Stomach (tissue), 4 donors: ENCODE measurements around the gene TMEM178A.

Source experiments
- EP300 ChIP-seq: sonication (generic); formaldehyde crosslinking; IDR thresholded peaks from one replicate; pipeline ENCODE4 v1.6.1; 2017; ENCODE audit warnings: antibody characterized with exemption
- POLR2A ChIP-seq, 4 donors: fragments of 450-650 bp; IDR thresholded peaks; one replicate each; pipeline ENCODE4 v1.6.1; 2016; ENCODE audit warnings: antibody characterized with exemption in 4 of 4, control low read depth in 2 of 4, mild to moderate bottlenecking in 1 of 4, moderate library complexity in 1 of 4
- TF ChIP-seq, protein P1 (sequence below), 7 experiments: fragments of 450-650 bp in 4 of 7; fragments of 200-600 bp in 3 of 7; sonication (generic) in 3 of 7; IDR thresholded peaks; one replicate each; pipeline ENCODE4 v1.5.1; 2016 to 2019; ENCODE audit warnings: antibody characterized with exemption in 7 of 7, control low read depth in 2 of 7, mild to moderate bottlenecking in 1 of 7

GRCh38 chr2:39646267-39646666 is 19.4 kb upstream of the TMEM178A start:
- TF ChIP-seq, protein P1, sequence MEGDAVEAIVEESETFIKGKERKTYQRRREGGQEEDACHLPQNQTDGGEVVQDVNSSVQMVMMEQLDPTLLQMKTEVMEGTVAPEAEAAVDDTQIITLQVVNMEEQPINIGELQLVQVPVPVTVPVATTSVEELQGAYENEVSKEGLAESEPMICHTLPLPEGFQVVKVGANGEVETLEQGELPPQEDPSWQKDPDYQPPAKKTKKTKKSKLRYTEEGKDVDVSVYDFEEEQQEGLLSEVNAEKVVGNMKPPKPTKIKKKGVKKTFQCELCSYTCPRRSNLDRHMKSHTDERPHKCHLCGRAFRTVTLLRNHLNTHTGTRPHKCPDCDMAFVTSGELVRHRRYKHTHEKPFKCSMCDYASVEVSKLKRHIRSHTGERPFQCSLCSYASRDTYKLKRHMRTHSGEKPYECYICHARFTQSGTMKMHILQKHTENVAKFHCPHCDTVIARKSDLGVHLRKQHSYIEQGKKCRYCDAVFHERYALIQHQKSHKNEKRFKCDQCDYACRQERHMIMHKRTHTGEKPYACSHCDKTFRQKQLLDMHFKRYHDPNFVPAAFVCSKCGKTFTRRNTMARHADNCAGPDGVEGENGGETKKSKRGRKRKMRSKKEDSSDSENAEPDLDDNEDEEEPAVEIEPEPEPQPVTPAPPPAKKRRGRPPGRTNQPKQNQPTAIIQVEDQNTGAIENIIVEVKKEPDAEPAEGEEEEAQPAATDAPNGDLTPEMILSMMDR (IDR thresholded peaks at IDR 0.05): no peak
- TF ChIP-seq POLR2A (IDR thresholded peaks at IDR 0.05) (no peak), EP300 (no peak)
